Activated T-cell treated with anti-CD3 and anti-CD28 coated beads for 4 hours (primary cell): Measurements from ENCODE around the gene LRP1.
A peak's percentile ranks its signal among the peaks of the same experiment; 100 is the strongest.

Source experiments
- DNase-seq: peaks from one replicate; pipeline ENCODE4 v3.0.0-alpha.2; 2020

The LRP1 gene

GRCh38 chr12:57215668-57216013 is 87.4 kb downstream of the LRP1 start:
- no peak for DNase-seq

DNA sequence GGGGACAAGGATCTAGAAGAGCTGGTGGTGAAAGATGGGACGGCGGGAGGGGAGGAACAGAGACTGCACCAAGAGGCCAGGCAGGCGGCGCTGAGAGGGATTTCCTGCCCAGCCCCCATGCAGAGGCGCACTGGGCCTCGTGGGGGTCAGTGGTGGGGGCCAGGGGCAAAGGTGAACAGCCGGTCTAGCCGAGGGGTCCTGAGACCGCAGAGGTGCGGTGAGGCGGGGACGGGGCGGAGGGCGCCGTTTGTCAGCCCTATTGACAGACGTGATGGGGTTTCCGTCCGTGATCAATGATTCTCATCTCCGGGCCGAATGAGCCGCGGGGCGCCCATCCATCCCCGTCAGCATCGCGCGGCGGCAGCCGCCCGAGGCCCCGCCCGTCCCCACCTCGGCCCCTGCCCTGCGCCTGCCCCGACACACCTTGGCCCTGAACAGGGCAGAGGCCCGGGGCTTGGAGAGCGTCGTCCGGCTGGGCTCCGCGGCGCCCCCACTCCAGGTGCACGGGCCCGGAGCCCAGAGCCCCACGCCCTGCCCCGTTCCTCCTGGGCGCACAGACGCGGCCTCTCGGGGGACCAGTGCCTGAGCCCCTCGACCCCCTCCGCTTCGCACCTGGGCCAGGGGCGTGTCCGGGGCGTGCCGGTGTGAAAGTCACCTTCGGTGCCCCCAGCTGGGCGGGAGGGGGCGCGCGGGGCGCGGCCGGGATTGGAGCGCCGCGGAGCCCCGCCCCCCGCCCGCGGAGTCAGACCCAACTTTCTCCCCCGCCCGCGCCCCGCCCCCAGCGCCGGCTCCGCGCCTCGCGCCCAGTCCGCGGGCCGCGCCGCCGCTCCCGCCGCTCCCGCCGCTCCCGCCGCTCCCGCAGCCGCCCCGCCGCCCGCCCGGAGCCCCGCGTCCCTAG is 88.0 kb downstream of the LRP1 start, which contains the start of gene NXPH4:
Gene NXPH4, plus strand, starts transcription at position 781 of the 898 bp plus-strand sequence. CDS start 176 bp downstream, outside the sequence.
- peak; percentile 57 for DNase-seq

DNA sequence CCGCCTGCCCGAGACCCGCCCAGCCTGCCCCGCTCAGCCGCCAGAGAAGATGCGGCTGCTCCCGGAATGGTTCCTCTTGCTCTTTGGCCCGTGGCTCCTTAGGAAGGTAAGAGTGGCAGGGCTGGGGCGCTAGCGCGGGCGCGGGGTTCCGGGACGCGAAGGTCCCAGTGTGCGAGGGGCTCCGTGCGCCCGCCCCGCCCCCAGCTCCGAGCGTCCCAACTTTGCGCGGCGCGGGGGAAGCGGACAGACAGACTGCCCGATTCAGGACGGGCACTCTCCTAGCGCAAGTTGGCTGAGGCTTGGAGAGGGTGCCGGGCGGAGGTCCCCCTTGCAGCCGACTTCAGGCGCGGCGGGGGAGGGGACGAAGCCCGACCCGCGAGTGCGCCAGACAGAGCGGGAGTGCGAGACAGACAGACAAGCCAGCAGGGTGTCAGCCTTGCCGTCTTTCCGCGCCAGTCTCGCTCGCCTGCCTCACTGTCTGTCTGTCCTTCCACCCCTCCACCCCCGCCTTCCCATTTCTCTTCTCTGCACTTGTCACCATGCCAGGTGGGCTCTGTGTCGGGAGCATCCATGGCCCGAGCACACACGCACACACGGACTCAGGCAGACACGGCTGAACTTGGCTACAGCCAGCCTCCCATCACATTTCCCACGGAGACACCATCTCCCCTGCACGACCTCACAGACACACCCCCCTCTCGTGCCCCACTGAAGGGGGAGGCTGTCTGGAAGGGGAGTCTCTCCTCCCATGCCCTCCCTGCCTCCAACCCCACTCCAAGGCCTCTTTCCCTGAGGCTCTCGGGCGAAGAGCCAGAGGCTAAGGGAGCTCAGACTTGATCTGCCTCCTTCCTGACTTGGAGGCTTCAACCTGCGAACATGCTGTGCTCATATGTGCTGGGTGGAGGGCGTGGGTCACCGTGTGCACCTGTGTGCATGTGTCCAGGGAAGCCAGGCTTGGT is 88.9 kb downstream of the LRP1 start:
- no peak for DNase-seq

- DNase-seq, result no peak
Observed at GRCh38 chr12:57218030-57218853, 90.0 kb downstream of the LRP1 start.

GRCh38 chr12:57219205-57219992 is 91.1 kb downstream of the LRP1 start:
- no peak for DNase-seq

- DNase-seq, result no peak
Observed at GRCh38 chr12:57219993-57220754, 91.9 kb downstream of the LRP1 start.

DNA sequence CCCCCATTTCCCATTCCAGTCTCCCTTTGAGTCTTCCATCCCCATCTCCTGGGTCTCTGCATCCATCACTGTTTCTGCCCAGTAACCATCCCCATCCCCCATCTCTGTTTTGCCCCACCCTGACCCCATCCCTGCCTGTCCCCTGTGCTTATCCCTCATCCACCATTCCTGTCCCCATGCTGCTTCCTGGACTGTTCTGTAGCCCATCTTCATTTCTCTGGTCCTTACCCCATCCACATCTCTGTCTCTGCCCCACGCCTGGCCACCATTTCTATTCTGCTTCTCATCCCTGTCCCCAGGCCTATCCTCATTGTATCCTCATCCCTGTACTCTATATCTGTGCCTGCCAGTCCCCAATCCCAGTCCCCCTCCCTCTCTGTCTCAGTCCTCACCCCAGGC is 92.5 kb downstream of the LRP1 start:
- DNase-seq, result no peak

DNA sequence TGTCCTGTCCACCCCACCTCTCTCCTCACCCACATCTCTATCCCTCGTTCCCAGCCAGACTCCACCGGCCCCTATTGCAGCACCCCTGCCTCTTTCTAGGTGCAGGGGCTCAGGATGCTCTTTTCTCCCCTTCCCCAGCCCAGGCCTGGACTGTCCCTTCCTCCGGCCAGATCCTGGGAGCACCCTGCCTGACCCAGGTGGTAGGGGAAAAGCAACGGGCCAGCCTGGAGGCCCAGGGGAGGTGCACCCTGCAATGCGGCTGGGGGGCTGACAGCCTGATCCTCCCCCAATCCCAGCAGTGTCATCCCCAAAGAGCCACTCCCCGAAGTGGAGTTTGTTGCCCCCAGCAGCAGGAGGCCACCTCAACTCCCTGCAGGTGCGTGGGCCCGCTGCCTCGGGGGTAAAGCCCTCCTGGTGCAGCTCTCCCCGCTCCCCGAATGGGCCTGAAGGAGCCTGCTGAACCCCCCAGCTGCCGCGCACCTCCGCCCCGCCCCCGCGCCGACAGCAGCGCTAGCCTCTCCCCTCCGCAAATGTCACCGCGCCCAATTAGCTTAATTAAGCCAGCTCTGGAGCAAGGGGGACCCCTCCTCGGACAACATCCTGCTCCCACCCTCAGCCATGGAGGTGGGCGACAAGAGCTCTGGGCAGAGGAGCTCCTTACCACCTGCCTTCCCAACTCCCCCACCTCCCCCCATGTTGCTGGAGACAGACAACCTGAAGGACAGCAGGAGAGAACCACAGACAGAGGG is 93.1 kb downstream of the LRP1 start:
- no peak for DNase-seq

DNA sequence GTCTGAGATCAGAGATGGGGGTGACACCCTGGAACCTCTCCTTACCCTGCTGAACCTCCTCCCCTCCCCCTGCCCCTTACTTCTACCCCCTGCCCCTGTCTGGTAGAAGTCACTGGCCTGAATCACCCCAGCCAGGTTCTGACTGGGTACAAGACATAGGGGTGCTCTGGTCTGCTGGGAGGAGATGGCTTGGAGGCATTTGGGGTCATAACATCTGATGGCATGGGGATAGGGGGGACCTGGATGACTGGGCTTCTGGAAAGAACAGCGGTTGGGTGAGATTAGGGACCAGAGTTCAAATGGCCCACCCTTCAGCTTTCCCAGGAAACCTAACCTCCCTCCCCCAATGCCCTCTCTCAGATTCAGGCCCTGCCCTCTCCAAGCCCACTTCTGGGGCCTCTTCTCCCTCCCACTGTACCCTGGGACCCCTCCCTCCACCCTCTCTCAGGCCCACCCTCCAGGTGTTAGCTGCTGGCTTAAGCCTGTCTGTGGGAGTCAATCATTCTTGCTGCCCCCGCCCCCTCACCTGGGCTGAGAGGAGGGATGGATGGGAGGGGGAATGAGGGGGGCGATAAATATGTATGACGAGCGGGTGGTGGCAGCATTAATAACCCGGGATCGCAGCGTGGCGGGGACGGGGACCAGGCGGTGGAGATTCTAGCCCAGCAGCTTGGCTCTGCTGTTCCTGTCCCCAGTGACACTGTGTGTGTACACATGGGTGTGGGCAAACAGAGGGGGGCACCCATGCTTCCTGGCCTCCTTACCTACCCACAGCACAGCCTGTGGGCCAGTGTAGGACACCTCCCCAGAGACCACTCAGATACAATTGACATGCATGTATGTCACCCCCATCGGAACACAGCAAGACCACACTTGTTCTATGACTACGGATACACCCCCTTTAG is 94.3 kb downstream of the LRP1 start:
- no peak for DNase-seq

GRCh38 chr12:57223191-57224165 is 95.2 kb downstream of the LRP1 start:
- no peak for DNase-seq

DNA sequence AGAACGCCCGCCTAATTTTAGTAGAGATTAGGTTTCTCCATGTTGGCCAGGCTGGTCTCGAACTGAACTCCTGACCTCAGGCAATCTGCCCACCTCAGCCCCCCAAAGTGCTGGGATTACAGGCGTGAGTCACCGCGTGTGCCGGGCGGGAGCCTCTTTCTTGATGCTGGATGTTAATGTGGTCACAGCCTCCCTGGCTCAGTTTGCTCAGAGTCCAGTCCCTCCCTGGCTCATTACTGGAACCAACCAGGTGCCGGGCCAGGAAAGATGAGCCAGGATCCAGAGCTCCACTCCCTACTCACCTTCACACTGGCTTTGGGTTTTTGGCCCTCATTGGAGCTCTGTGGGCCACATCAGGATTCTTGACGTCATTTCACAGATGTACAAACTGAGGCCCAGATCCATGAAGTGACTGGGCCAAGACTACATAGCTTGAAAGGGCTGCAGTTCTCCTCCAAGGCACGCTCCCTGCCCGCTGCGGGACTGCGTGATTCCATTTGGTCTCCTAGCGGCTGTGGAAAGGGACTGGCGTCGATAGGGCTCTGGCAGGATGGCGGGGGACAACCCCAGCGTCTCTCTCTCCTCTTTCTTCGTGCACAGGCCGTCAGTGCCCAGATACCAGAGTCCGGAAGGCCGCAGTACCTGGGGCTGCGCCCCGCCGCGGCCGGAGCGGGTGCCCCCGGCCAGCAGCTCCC is 96.1 kb downstream of the LRP1 start:
- DNase-seq, result no peak

- peak; percentile 43 for DNase-seq
Observed at GRCh38 chr12:57224973-57225679, 96.8 kb downstream of the LRP1 start.

GRCh38 chr12:57225680-57226210 is 97.5 kb downstream of the LRP1 start:
- DNase-seq, result no peak

DNA sequence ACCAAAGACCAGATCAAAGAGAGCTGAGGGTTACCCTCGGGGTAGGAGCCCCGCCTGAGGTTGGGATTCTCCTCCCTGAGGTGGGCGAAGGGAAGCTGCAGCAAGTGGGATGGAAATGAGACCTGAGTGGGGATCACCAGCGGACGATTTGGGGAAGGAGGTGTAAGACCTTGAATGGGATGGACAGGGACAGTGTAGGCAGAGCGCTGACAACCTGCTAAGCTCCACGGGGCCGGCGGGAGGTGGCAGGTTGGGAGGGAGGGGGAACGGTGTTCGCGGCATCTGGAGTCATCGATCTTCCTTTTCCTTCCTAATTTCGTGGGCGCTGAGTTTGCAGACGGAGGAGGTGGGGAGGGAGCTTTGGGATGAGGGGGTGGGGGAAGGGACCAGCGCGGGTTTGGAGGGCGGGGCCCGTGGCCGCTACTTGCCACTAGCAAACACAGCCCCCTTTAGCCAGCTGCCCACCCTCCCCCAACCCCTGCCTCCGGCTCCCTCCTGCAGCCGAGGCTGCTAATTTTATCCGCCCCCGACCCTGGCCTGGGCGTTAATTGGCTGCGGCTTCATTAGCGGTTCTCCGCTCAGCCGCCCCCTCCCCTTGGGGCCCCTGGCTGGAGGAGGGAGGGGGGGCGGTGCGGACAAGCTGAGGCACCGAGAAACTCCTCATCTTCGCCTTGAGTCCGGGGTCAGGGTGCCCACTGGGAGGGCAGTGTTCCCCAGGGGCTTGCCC is 98.5 kb downstream of the LRP1 start:
- no peak for DNase-seq

- no peak for DNase-seq
Observed at GRCh38 chr12:57227315-57228115, 99.2 kb downstream of the LRP1 start.
